ENCODE data around the gene EVA1B. TPM values are rescaled to one million over a fixed set of nuclear protein-coding genes. Genes with fewer than 3 reads are reported as not detected.

Gene EVA1B
- total RNA-seq, 1 experiment from 2014 or later: 25.1 TPM

GRCh38 chr1:36273024-36273423 is 50.4 kb downstream of the EVA1B start:
- ChIA-PET RAD21 (ENCODE audit: low non-redundant PET in 1 of 2, low total read pairs in 2 of 2, uncharacterized antibody in 2 of 2, unreplicated experiment in 2 of 2) (no interaction called here), POLR2A (no interaction called here), CTCF (no interaction called here)
- Histone ChIP-seq H3K36me3 (ENCODE audit: control insufficient read depth in 1 of 2, insufficient read depth in 2 of 2, low read length in 2 of 2) (peaks cover 15 to 21% of the 10 kb centered on the region in 2 experiments; a peak in 3 of 4 replicates), H3K27me3 (ENCODE audit: insufficient read depth, low read length) (no peaks in the 10 kb centered on the region), H3K4me1 (ENCODE audit: control insufficient read depth in 1 of 2, insufficient read depth in 2 of 2, low read length in 2 of 2) (no peaks in the 10 kb centered on the region), H4K20me1 (ENCODE audit: insufficient read depth) (no peaks in the 10 kb centered on the region), H3K79me2 (ENCODE audit: insufficient read depth, low read length) (peaks cover 84% of the 10 kb centered on the region), H3K4me2 (ENCODE audit: low read length) (no peak overlapping the region), H2AFZ (ENCODE audit: low read depth, low read length, poor library complexity, severe bottlenecking) (no peak overlapping the region), H3K4me3 (replicated peaks in 1 of 2; ENCODE audit: low read depth in 1 of 2, low read length in 2 of 2) (no peak overlapping the region), H3K27ac (ENCODE audit: low read depth, low read length) (no peak overlapping the region), H3K9me2 (ENCODE audit: insufficient read depth) (no peaks in the 10 kb centered on the region), H3K9ac (ENCODE audit: low read length) (no peak overlapping the region), H3K9me3 (ENCODE audit: control insufficient read depth in 1 of 2, insufficient read depth in 1 of 2, low read depth in 1 of 2, low read length in 2 of 2) (no peaks in the 10 kb centered on the region)
- ATAC-seq (no peak), DNase-seq (ENCODE audit: low read depth, low spot score) (no peak)
- TSS peak; percentile 25 for BruUV-seq (replicated peaks)
- intact Hi-C loops (cut with micrococcal nuclease): no loop called here
- TF ChIP-seq EZH2 (IDR thresholded peaks at IDR 0.05): no peak
- TF ChIP-seq, protein P1, sequence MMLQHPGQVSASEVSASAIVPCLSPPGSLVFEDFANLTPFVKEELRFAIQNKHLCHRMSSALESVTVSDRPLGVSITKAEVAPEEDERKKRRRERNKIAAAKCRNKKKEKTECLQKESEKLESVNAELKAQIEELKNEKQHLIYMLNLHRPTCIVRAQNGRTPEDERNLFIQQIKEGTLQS (IDR thresholded peaks at IDR 0.05): no peak
- TF ChIP-seq CEBPB (IDR thresholded peaks at IDR 0.05; ENCODE audit: low read depth): no peak
- TF ChIP-seq CTCF (IDR thresholded peaks at IDR 0.05 in 2 of 3, conservative IDR thresholded peaks at IDR 0.05 in 1 of 3; ENCODE audit: borderline replicate concordance in 1 of 3, insufficient read depth in 1 of 3, low read depth in 2 of 3, low read length in 2 of 3): no peak
- no peak for TF ChIP-seq JUND (IDR thresholded peaks at IDR 0.05)
- no peak for TF ChIP-seq MAX (IDR thresholded peaks at IDR 0.05)

Other genes with a start within 250 kb of the EVA1B start
- gene TEKT2, start 239.6 kb downstream of the EVA1B start, total RNA-seq (2021; ENCODE audit: unreplicated experiment): not detected
- gene ADPRS, start 234.8 kb downstream of the EVA1B start, total RNA-seq (2021; ENCODE audit: unreplicated experiment): 28.2 TPM
- gene COL8A2, start 198.4 kb downstream of the EVA1B start, total RNA-seq (2021; ENCODE audit: unreplicated experiment): 0.05 TPM
- 64.6 TPM for gene TRAPPC3, start 174.2 kb downstream of the EVA1B start, total RNA-seq (2021; ENCODE audit: unreplicated experiment)
- gene MAP7D1, start 167.5 kb downstream of the EVA1B start, total RNA-seq (2021; ENCODE audit: unreplicated experiment): 71.8 TPM
- gene THRAP3, start 99.2 kb downstream of the EVA1B start, total RNA-seq (2021; ENCODE audit: unreplicated experiment): 144 TPM
- gene SH3D21, start 17.3 kb downstream of the EVA1B start, total RNA-seq (2021; ENCODE audit: unreplicated experiment): 9.3 TPM
- gene STK40, start 62.3 kb upstream of the EVA1B start, total RNA-seq (2021; ENCODE audit: unreplicated experiment): 33.9 TPM
- 49.5 TPM for gene LSM10, start 74.3 kb upstream of the EVA1B start, total RNA-seq (2021; ENCODE audit: unreplicated experiment)
- gene OSCP1, start 126.8 kb upstream of the EVA1B start, total RNA-seq (2021; ENCODE audit: unreplicated experiment): 4.1 TPM
- 98.7 TPM for gene MRPS15, start 140.7 kb upstream of the EVA1B start, total RNA-seq (2021; ENCODE audit: unreplicated experiment)
- gene CSF3R, start 159.3 kb upstream of the EVA1B start, total RNA-seq (2021; ENCODE audit: unreplicated experiment): 0.32 TPM